ENCODE results near the gene CNTFR.

- no peak for TF ChIP-seq CTCF (IDR thresholded peaks at IDR 0.05; ENCODE audit: insufficient read depth, low read length)
- no peak for TF ChIP-seq REST (IDR thresholded peaks at IDR 0.05; ENCODE audit: insufficient replicate concordance, low read depth)
Observed at GRCh38 chr9:34522091-34522887, 67.2 kb downstream of the CNTFR start.
